ENCODE data around the gene EVC2.

The EVC2 gene

GRCh38 chr4:5755161-5755560, 46.8 kb upstream of the EVC2 start:
- no peak for DNase-seq (ENCODE audit: low read depth)
- no peak overlapping the region for H3K4me3 ChIP-seq (ENCODE audit: low read depth, low read length)
- TF ChIP-seq, protein P1, sequence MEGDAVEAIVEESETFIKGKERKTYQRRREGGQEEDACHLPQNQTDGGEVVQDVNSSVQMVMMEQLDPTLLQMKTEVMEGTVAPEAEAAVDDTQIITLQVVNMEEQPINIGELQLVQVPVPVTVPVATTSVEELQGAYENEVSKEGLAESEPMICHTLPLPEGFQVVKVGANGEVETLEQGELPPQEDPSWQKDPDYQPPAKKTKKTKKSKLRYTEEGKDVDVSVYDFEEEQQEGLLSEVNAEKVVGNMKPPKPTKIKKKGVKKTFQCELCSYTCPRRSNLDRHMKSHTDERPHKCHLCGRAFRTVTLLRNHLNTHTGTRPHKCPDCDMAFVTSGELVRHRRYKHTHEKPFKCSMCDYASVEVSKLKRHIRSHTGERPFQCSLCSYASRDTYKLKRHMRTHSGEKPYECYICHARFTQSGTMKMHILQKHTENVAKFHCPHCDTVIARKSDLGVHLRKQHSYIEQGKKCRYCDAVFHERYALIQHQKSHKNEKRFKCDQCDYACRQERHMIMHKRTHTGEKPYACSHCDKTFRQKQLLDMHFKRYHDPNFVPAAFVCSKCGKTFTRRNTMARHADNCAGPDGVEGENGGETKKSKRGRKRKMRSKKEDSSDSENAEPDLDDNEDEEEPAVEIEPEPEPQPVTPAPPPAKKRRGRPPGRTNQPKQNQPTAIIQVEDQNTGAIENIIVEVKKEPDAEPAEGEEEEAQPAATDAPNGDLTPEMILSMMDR (IDR thresholded peaks at IDR 0.05; ENCODE audit: insufficient read depth, low read depth, low read length, missing control alignments) = no peak

DNA sequence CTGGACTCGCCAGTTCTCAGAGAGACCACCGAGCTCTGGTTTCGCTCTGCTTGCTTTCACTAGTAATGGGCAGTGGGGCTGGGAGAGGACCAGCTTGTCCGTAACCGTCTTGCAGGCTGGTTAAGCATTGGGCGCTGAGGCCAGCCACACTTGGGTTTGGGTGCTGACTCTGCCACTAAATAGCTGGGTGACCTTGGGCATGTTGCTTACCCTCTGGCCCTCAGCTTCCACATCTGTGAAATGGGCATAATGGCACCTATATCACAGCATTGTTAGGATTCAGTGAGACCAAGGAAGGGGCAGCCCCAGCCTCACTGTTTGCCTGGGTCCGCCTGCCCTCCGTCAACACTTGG, 46.1 kb upstream of the EVC2 start:
- DNase-seq (ENCODE audit: low read depth) = no peak
- TF ChIP-seq, protein P1 (IDR thresholded peaks at IDR 0.05; ENCODE audit: insufficient read depth, low read depth, low read length, missing control alignments) = no peak
- H3K4me3 ChIP-seq (ENCODE audit: low read depth, low read length) = no peak overlapping the region

- DNase-seq (ENCODE audit: low read depth) = peak; percentile 29
- no peak overlapping the region for H3K4me3 ChIP-seq (ENCODE audit: low read depth, low read length)
- TF ChIP-seq, protein P1 (IDR thresholded peaks at IDR 0.05; ENCODE audit: insufficient read depth, low read depth, low read length, missing control alignments) = no peak
Measured at GRCh38 chr4:5753766-5754528, 45.6 kb upstream of the EVC2 start.

- TF ChIP-seq, protein P1 (IDR thresholded peaks at IDR 0.05; ENCODE audit: insufficient read depth, low read depth, low read length, missing control alignments) = no peak
- no peak overlapping the region for H3K4me3 ChIP-seq (ENCODE audit: low read depth, low read length)
- no peak for DNase-seq (ENCODE audit: low read depth)
Measured at GRCh38 chr4:5753366-5753765, 45.0 kb upstream of the EVC2 start.

DNA sequence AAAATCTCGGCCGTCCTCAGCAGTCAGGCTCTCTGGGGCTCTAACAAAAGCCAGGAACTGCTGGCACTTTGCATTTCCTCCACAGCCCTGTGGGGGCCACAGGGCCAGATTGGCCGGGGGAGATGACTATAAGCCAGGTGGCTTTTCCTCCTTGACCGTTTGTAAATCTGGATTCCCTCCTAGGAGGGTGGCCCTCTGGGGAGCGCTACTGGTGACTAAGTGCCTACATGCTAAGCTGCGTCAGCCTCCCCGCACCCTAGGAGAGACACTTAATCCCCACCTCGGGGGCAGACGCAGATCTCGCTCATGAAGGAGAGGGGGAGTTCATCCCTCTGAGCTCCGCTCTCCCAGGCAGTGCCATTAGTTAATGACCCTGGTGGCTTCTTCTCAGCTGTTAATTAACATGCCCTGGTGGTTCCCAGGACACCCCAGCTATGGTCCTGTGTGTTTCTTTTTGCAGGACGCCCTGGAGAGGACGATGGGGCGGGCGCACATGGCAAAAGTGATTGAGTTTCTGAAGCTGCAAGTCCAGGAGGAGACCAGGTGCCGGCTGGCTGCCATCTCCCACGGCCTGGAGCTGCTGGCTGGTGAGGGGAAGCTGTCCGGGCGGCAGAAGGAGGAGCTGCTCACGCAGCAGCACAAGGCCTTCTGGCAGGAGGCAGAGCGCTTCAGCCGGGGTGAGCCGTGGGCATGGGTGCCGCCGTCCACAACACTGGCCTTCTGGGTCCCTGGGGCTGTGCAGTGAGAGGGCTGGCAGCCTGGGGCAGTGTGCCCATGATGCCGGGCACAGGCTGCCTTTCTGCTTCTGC, 44.2 kb upstream of the EVC2 start:
- TF ChIP-seq, protein P1 (IDR thresholded peaks at IDR 0.05; ENCODE audit: insufficient read depth, low read depth, low read length, missing control alignments) = no peak
- no peak for DNase-seq (ENCODE audit: low read depth)
- no peak overlapping the region for H3K4me3 ChIP-seq (ENCODE audit: low read depth, low read length)

DNA sequence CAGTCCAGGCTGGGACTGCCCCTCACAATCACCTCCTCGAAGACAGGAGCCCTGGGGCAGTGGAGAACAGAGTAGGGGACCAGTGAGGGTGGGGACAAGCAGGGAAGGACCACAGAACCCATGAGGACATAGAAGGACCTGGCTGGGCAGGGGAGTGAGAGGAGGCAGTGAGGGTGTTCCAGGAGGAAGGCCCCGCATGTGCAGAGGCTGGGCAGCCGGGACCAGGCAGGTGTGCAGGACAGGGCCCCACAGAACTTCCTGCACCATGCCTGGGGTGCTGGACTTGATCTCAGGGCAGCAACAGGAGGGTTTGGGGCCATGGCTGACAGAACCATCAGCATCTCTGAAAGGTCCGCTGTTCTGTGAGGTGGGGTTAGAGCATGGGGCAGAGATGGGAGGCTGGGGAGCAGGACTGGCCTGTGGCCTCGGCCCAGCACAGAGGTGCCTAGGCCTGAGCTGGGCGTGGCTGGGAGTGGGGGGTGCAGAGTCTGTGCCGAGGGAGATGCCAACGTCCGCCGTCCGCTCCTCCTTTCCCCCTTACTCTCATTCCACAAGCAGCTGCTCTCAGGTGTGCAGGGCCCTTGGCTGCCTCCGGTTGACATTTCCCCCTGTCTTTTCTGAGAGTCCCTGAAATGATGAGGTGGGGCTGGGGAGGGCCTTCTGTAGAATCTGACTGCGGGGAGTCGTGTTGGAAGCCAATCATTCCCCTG, 43.5 kb upstream of the EVC2 start:
- no peak for DNase-seq (ENCODE audit: low read depth)
- no peak overlapping the region for H3K4me3 ChIP-seq (ENCODE audit: low read depth, low read length)
- TF ChIP-seq, protein P1 (IDR thresholded peaks at IDR 0.05; ENCODE audit: insufficient read depth, low read depth, low read length, missing control alignments) = no peak
